MCF 10A (cell line): ENCODE results near the gene CHL1. TPM values are rescaled to one million over a fixed set of nuclear protein-coding genes. Genes with fewer than 3 reads are reported as not detected.

ENCODE experiments used
- BruUV-seq: library from RNA; stranded (reverse); fragments of 400-500 nt; replicated peaks from 2 replicates; lab custom pipeline; 2021; lab: Mats Ljungman, UMichigan
- CTCF ChIA-PET: fragments of 300-600 bp; sonication (Branson Sonifier 250); formaldehyde crosslinking; extraction: SDS; loops from one replicate; lab custom pipeline; 2021; ENCODE audit warnings: antibody characterized with exemption, inconsistent platforms; lab: Yijun Ruan, JAX
- POLR2A ChIA-PET: fragments of 300-600, 350-650 bp; sonication (Branson Sonifier 250); formaldehyde crosslinking; extraction: SDS; loops from one replicate; lab custom pipeline; 2020; ENCODE audit warnings: antibody characterized with exemption, inconsistent platforms; lab: Yijun Ruan, JAX
- DNase-seq: peaks from one replicate; pipeline ENCODE4 v3.0.0-alpha.2; 2018; ENCODE audit not compliant: unreplicated experiment
- H3K27ac Mint-ChIP-seq: one replicate; pipeline ENCODE4 v1.8.0; 2022; ENCODE audit warnings: mild to moderate bottlenecking, low read depth, mixed read lengths; ENCODE audit not compliant: unreplicated experiment
- H3K27me3 Mint-ChIP-seq: one replicate; pipeline ENCODE4 v1.8.0; 2022; ENCODE audit warnings: mixed read lengths; ENCODE audit not compliant: insufficient read depth, unreplicated experiment
- H3K36me3 Mint-ChIP-seq: one replicate; pipeline ENCODE4 v1.8.0; 2022; ENCODE audit warnings: mild to moderate bottlenecking, moderate library complexity, mixed read lengths; ENCODE audit not compliant: insufficient read depth, unreplicated experiment
- H3K4me1 Mint-ChIP-seq: one replicate; pipeline ENCODE4 v1.8.0; 2022; ENCODE audit warnings: mixed read lengths; ENCODE audit not compliant: insufficient read depth, unreplicated experiment
- H3K4me3 Mint-ChIP-seq: one replicate; pipeline ENCODE4 v1.8.0; 2022; ENCODE audit warnings: mild to moderate bottlenecking, moderate library complexity, mixed read lengths; ENCODE audit not compliant: unreplicated experiment
- H3K9me3 Mint-ChIP-seq: one replicate; pipeline ENCODE4 v1.8.0; 2022; ENCODE audit warnings: mixed read lengths; ENCODE audit not compliant: unreplicated experiment
- CTCF ChIP-seq: fragments of 200-600 bp; IDR thresholded peaks from one replicate; pipeline ENCODE4 v1.8.0; 2022; ENCODE audit warnings: antibody characterized with exemption, mild to moderate bottlenecking; ENCODE audit not compliant: unreplicated experiment
- intact Hi-C: fragments of 100-400 bp; cut with micrococcal nuclease; formaldehyde crosslinking; loops from 2 replicates; pipeline ENCODE4 v1.14.1; 2022
- total RNA-seq: library from RNA; stranded (reverse); gene quantifications from 2 replicates; pipeline ENCODE4 v1.2.3, GENCODE V29; 2022

Gene CHL1
- total RNA-seq, 1 experiment from 2014 or later, result not detected

- Mint-ChIP-seq H3K27me3 (no peaks in the 10 kb centered on the region), H3K36me3 (no peaks in the 10 kb centered on the region), H3K4me1 (no peaks in the 10 kb centered on the region), H3K9me3 (no peaks in the 10 kb centered on the region), H3K27ac (no peak overlapping the region), H3K4me3 (no peak overlapping the region)
- no TSS peak for BruUV-seq
- intact Hi-C loops, result no loop called here
- no peak for DNase-seq
- no peak for TF ChIP-seq CTCF
- ChIA-PET CTCF (no interaction called here), POLR2A (no interaction called here)
Measured at GRCh38 chr3:420584-420983, 224.0 kb downstream of the CHL1 start.

- POLR2A ChIA-PET, result no interaction called here
- TF ChIP-seq CTCF, result no peak
- no peak for DNase-seq
- H3K4me3 Mint-ChIP-seq, result no peak overlapping the region
- H3K36me3 Mint-ChIP-seq, result no peaks in the 10 kb centered on the region
- BruUV-seq, result no TSS peak
- no peaks in the 10 kb centered on the region for H3K27me3 Mint-ChIP-seq
- H3K9me3 Mint-ChIP-seq, result no peaks in the 10 kb centered on the region
- no peaks in the 10 kb centered on the region for H3K4me1 Mint-ChIP-seq
- intact Hi-C loops, result no loop called here
- CTCF ChIA-PET, result interaction anchor here (0.7 kb wide), 1 partner anchor 9 kb away, joined by 3 read pairs; no protein-coding TSS in a partner anchor
- H3K27ac Mint-ChIP-seq, result no peak overlapping the region
Measured at GRCh38 chr3:425079-425478, 228.5 kb downstream of the CHL1 start.

GRCh38 chr3:426072-426471 is 229.5 kb downstream of the CHL1 start:
- intact Hi-C loops, result no loop called here
- CTCF ChIA-PET, result no interaction called here
- DNase-seq, result no peak
- Mint-ChIP-seq H3K27ac (no peak overlapping the region), H3K36me3 (no peaks in the 10 kb centered on the region), H3K27me3 (no peaks in the 10 kb centered on the region), H3K9me3 (no peaks in the 10 kb centered on the region), H3K4me3 (no peak overlapping the region), H3K4me1 (no peaks in the 10 kb centered on the region)
- TF ChIP-seq CTCF, result no peak
- POLR2A ChIA-PET, result no interaction called here
- no TSS peak for BruUV-seq

GRCh38 chr3:427128-427527 is 230.6 kb downstream of the CHL1 start:
- POLR2A ChIA-PET, result no interaction called here

More at GRCh38 chr3:427128-427527, 230.6 kb downstream of the CHL1 start:
- Mint-ChIP-seq H3K27me3 (no peaks in the 10 kb centered on the region), H3K36me3 (no peaks in the 10 kb centered on the region), H3K9me3 (no peaks in the 10 kb centered on the region), H3K4me1 (no peaks in the 10 kb centered on the region), H3K27ac (no peak overlapping the region), H3K4me3 (no peak overlapping the region)
- no peak for TF ChIP-seq CTCF
- intact Hi-C loops, result no loop called here
- BruUV-seq, result no TSS peak
- no peak for DNase-seq
- CTCF ChIA-PET, result no interaction called here
